HG02610 (cell line): ENCODE measurements around the gene LRIG1.

Experiments
- ATAC-seq: cut with Tn5 transposase; IDR thresholded peaks from one replicate; pipeline ENCODE4 v1.9.1; 2021; ENCODE audit warnings: mild to moderate bottlenecking, moderate library complexity; ENCODE audit not compliant: unreplicated experiment

Gene LRIG1

GRCh38 chr3:66500576-66501482 is at the start of gene LRIG1:
Gene LRIG1 (minus strand): TSS chr3:66501022. CDS start chr3:66500407, 615 bp downstream.
- ATAC-seq: peak; percentile 99

GRCh38 chr3:66544619-66545429 is 44.0 kb upstream of the LRIG1 start:
- ATAC-seq: no peak

GRCh38 chr3:66542153-66542552 is 41.3 kb upstream of the LRIG1 start:
- ATAC-seq: no peak

- no peak for ATAC-seq
Measured at GRCh38 chr3:66539466-66539989, 38.7 kb upstream of the LRIG1 start.

- ATAC-seq: no peak
Measured at GRCh38 chr3:66538390-66538789, 37.6 kb upstream of the LRIG1 start.

GRCh38 chr3:66537735-66538134 is 36.9 kb upstream of the LRIG1 start:
- ATAC-seq: no peak

- no peak for ATAC-seq
Measured at GRCh38 chr3:66536791-66537190, 36.0 kb upstream of the LRIG1 start.

- no peak for ATAC-seq
Measured at GRCh38 chr3:66534304-66534845, 33.6 kb upstream of the LRIG1 start.

- no peak for ATAC-seq
Measured at GRCh38 chr3:66532613-66533012, 31.8 kb upstream of the LRIG1 start.

GRCh38 chr3:66532160-66532587 is 31.4 kb upstream of the LRIG1 start:
- no peak for ATAC-seq

GRCh38 chr3:66531256-66531655 is 30.4 kb upstream of the LRIG1 start:
- no peak for ATAC-seq

GRCh38 chr3:66527246-66527645 is 26.4 kb upstream of the LRIG1 start:
- no peak for ATAC-seq

- no peak for ATAC-seq
Measured at GRCh38 chr3:66525771-66526170, 24.9 kb upstream of the LRIG1 start.

- ATAC-seq: no peak
Measured at GRCh38 chr3:66520724-66521123, 19.9 kb upstream of the LRIG1 start.

- ATAC-seq: no peak
Measured at GRCh38 chr3:66518644-66519043, 17.8 kb upstream of the LRIG1 start.

GRCh38 chr3:66518126-66518525 is 17.3 kb upstream of the LRIG1 start:
- ATAC-seq: no peak

GRCh38 chr3:66517241-66517640 is 16.4 kb upstream of the LRIG1 start:
- no peak for ATAC-seq

GRCh38 chr3:66508461-66508860 is 7.6 kb upstream of the LRIG1 start:
- no peak for ATAC-seq

- ATAC-seq: no peak
Measured at GRCh38 chr3:66507423-66508260, 6.8 kb upstream of the LRIG1 start.

- no peak for ATAC-seq
Measured at GRCh38 chr3:66506154-66506553, 5.3 kb upstream of the LRIG1 start.
